Activated naive CD8-positive, alpha-beta T cell treated with anti-CD3 and anti-CD28 coated beads, Interleukin-2, amount 10 ng/mL, durations not matched to agents 7 days and 5 days (primary cell): ENCODE measurements around the gene VTI1A. TPM values are rescaled to one million over a fixed set of nuclear protein-coding genes. Genes with fewer than 3 reads are reported as not detected.
"Not testable (repeated sequence)": the region's sequence is repeated elsewhere in the genome, so short reads cannot be mapped to it uniquely, and the experiment has no call there.

ENCODE experiments used
- ATAC-seq: fragments of 150-1000 bp; cut with Tn5 transposase; one replicate; pipeline ENCODE4 v1.10.0; 2021; ENCODE audit warnings: low read depth, moderate library complexity
- POLR2A ChIA-PET: fragments of 350-600 bp; sonication (Branson Sonifier 250); formaldehyde crosslinking; loops from one replicate; lab custom pipeline; 2021; ENCODE audit warnings: antibody characterized with exemption; lab: Charles Lee
- DNase-seq: peaks from one replicate; pipeline ENCODE4 v3.0.0; 2021
- H3K27ac Mint-ChIP-seq: one replicate; pipeline ENCODE4 v1.8.0; 2022; ENCODE audit warnings: mild to moderate bottlenecking, mixed read lengths
- H3K27me3 Mint-ChIP-seq: one replicate; pipeline ENCODE4 v1.8.0; 2022; ENCODE audit warnings: mild to moderate bottlenecking, moderate library complexity, mixed read lengths
- H3K36me3 Mint-ChIP-seq: one replicate; pipeline ENCODE4 v1.8.0; 2021; ENCODE audit warnings: mild to moderate bottlenecking, mixed read lengths
- H3K4me1 Mint-ChIP-seq: one replicate; pipeline ENCODE4 v1.8.0; 2021; ENCODE audit warnings: mixed read lengths
- H3K4me3 Mint-ChIP-seq: one replicate; pipeline ENCODE4 v1.8.0; 2022; ENCODE audit warnings: mild to moderate bottlenecking, moderate library complexity, mixed read lengths
- H3K9me3 Mint-ChIP-seq: one replicate; pipeline ENCODE4 v1.8.0; 2021; ENCODE audit warnings: mixed read lengths
- total RNA-seq, 2 experiments: library from RNA; stranded (reverse); gene quantifications; one replicate each; pipeline ENCODE4 v1.2.3, GENCODE V29; 2021

The VTI1A gene
- total RNA-seq, 2 experiments from 2014 or later, result 43.2 to 45.1 TPM

DNA sequence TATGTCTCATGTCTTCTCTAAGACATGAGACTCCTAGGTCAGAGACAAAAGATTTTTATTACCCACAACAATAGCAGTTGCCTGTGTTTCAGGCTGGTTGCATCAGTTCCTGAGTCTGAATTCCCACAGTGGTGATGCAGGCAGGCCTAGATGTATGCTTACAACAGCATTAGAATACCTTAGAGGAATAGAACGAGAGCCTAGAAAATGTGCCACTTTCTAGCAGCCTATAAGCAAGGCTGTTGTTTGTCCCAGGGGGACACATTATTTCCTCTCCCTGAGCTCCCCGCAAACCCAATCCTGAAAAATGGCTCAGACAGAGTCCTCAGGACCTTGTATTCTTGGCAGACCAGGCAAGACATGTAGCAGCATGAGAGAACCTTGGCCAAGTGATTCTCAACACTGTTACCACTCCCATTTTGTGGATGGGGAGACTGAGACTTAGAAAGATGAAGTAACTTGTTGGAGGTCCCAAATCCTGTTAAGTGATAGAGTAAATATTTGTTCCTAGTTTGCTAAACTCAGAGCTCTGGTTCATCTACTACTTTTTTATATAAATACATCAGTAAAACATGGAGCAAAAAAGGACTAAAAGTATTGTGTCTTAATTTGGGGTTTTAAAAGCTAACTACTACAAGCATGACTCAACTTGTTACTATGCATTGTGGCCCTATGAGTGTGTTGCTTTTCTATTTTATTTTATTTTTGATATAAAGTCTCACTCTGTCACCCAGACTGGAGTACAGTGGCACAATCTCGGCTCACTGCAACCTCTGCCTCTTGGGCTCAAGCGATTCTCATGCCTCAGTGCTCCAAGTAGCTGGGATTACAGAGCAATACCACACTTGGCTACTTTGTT, 14.2 kb downstream of the VTI1A start:
- H3K9me3 Mint-ChIP-seq, result peaks cover 1% of the 10 kb centered on the region
- ATAC-seq (peak; percentile 50), DNase-seq (no peak)
- H3K27me3 Mint-ChIP-seq, result no peaks in the 10 kb centered on the region
- POLR2A ChIA-PET, result no interaction called here
- H3K27ac Mint-ChIP-seq, result peak overlapping the region; percentile 60
- peaks cover 32% of the 10 kb centered on the region for H3K36me3 Mint-ChIP-seq
- peaks cover 9% of the 10 kb centered on the region for H3K4me1 Mint-ChIP-seq
- H3K4me3 Mint-ChIP-seq, result no peak overlapping the region

DNA sequence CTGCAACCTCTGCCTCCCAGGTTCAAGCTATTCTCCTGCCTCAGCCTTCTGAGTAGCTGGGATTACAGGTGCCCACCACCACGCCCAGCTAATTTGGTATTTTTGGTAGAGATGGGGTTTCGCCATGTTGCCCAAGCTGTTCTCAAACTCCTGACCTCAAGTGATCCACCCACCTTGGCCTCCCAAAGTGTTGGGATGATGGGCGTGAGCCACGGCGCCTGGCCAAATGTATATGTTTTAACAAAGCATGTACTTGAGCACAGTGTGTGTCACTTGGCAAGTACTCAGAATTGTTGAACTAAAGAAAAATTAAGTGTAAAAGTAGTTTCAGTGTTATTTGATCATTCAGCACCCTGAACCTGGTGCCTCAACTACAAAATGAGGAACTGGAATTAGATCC, 17.1 kb downstream of the VTI1A start:
- H3K4me1 Mint-ChIP-seq, DNase-seq, H3K4me3 Mint-ChIP-seq, H3K27me3 Mint-ChIP-seq, H3K9me3 Mint-ChIP-seq, POLR2A ChIA-PET, ATAC-seq, H3K27ac Mint-ChIP-seq: not testable (repeated sequence)
- peaks cover 34% of the 10 kb centered on the region for H3K36me3 Mint-ChIP-seq

DNA sequence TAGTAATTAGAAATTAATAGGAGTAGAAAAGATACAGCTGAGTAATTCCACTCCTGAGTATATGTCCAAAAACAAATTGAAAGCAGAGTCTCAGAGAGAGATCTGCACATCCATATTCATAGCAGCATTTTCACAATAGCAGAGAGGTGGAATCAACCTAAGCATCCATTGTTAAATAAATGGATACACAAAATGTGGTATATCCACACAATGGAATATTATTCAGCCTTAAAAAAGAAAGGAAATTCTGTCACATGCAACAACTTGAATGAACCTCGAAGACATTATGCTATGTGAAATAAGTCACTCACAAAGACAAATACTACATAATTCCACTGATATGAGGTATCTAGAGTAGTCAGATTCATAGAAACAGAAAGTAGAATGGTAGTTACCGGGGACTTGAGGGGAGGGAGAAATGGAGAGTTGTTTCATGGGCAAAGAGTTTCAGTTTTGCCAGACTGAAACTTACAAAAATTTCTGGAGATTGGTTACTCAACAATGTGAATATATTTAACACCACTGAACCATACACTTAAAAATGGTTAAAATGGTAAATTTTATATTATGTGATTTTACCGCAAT, 18.4 kb downstream of the VTI1A start:
- Mint-ChIP-seq H3K4me1 (peaks cover 5% of the 10 kb centered on the region), H3K27me3 (no peaks in the 10 kb centered on the region), H3K9me3 (peaks cover 1% of the 10 kb centered on the region), H3K36me3 (peaks cover 33% of the 10 kb centered on the region), H3K4me3 (no peak overlapping the region), H3K27ac (no peak overlapping the region)
- no peak for DNase-seq
- no peak for ATAC-seq
- POLR2A ChIA-PET, result no interaction called here

DNA sequence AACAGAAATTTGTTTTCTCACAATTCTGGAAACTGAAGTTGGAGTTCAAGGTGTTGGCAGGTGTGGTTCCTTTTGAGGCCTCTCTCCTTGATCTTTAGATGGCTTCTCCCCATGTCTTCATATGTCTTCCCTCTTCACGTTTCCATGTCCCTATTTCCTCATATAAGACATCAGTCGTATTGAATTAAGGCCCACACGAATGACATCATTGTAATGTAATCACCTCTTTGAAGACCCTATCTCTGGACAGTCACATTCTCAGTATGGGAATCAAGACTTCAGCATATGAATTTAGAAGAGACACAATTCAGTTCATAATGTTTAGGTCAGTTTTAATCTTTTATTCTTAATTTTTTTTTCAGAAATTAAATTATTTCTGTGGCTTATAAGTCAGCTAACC, 19.8 kb downstream of the VTI1A start:
- Mint-ChIP-seq H3K36me3 (peaks cover 25% of the 10 kb centered on the region), H3K9me3 (peaks cover 1% of the 10 kb centered on the region), H3K4me3 (no peak overlapping the region), H3K4me1 (peaks cover 2% of the 10 kb centered on the region), H3K27ac (no peak overlapping the region), H3K27me3 (no peaks in the 10 kb centered on the region)
- ATAC-seq, result no peak
- DNase-seq, result no peak
- POLR2A ChIA-PET, result no interaction called here

DNA sequence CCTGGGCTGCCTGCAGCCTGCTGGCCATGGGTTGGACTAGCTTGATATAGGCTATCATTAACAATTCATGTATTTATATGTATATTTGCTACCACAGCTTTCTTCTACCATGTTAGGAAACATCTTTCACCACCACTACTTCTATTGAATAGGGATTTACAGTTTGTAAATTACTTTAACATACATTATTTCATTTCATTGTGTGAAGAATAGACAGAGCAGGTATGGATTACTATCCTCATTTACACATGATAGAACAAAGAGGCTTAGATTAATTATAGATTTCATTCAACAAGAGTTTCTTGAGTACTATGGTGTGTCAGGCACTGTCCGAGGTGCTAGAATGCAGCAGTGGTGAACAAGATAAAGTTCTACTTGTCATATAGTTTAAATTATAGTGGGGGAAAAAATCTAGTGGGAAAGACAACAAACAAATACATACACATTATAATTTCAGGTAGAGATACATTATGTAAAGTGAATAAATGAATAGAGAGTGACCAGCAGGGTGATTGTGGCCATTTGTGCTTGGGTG, 20.6 kb downstream of the VTI1A start:
- ATAC-seq, result no peak
- Mint-ChIP-seq H3K4me3 (no peak overlapping the region), H3K9me3 (peaks cover 1% of the 10 kb centered on the region), H3K27me3 (no peaks in the 10 kb centered on the region), H3K27ac (no peak overlapping the region), H3K4me1 (peaks cover 5% of the 10 kb centered on the region), H3K36me3 (peaks cover 24% of the 10 kb centered on the region)
- no peak for DNase-seq
- POLR2A ChIA-PET, result no interaction called here

DNA sequence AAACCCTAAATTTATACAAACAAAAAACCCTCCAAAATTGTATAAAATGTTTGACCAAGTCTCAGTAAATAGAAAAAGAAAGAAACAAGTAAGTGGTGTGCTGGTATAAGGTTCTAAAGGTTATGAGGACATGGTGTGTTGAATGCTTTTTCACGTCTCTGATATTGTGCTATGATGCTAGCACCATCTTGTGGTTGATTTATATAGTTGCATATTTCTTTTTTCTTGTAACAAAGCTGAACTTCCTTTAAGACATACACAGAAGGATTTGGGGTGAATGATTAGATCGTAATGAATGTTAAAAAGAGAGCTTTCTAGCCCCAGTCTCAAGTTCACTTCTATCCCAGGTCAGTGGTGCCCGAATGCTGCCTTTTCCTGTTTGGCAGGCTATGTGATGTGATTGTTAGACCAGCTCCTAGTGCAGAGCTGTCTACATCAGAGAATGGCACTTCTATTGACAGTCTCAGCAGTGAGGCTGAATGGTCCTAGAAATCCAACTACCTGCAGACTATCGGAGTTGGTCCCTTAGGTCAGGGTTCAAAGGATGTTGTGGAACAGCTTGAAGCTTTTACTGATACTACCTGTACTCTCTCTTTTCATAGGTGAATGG, 25.0 kb downstream of the VTI1A start:
- Mint-ChIP-seq H3K4me3 (no peak overlapping the region), H3K27me3 (no peaks in the 10 kb centered on the region), H3K4me1 (peaks cover 5% of the 10 kb centered on the region), H3K27ac (no peak overlapping the region), H3K36me3 (peaks cover 2% of the 10 kb centered on the region), H3K9me3 (no peaks in the 10 kb centered on the region)
- ATAC-seq, result peak; percentile 63
- POLR2A ChIA-PET, result no interaction called here
- DNase-seq, result no peak

DNA sequence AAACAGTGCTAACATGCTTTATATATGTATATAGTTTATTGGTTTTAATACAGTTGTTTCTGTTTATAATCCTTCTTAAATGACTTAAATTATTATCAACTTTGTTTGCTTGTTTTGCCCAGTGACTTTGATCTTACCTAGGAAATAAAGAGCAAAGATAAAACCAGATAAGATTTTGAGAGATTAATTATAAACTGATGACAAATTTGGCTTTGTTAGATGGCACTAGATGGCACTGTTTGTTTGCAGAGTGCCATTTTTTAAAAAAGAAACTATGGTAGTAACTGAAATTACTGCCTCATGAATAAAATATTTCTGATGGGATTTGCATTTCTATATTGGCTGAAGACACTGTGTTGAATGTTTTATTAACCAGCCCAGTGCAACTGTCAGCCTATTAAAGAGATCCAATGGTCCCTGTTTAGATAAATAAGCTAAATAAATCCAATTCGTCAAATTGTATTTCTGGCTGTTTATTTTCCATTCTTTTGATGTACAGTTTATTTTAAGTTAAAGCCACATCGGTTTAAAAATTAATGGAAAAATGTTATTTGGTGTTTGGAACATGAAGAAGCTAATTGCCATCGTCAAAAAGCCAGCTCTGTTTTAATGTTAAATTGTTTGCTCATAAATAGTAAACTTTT, 28.7 kb downstream of the VTI1A start:
- ATAC-seq (no peak), DNase-seq (no peak)
- POLR2A ChIA-PET, result no interaction called here
- Mint-ChIP-seq H3K27me3 (no peaks in the 10 kb centered on the region), H3K27ac (no peak overlapping the region), H3K4me3 (no peak overlapping the region), H3K4me1 (peaks cover 8% of the 10 kb centered on the region), H3K36me3 (peaks cover 7% of the 10 kb centered on the region), H3K9me3 (no peaks in the 10 kb centered on the region)

DNA sequence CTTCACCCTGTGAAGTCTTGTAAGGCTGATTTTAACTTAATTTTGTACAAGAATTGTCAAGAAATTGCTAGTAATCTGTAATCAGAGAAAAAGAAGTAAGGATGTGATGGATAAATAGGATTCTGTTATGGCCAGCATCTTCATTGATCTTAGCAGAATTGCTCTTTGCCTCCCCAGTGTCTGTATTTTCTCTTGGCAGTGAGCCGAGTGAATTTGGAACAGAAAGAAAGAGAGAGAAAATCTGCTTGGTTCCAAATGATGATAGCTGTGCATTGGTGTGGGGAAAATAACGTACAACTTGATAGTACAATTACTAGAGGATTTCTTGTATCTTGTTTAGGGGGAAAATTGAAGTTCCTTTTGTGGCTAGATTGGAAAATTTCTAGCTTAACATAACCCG, 34.6 kb downstream of the VTI1A start:
- DNase-seq, result no peak
- H3K4me1 Mint-ChIP-seq, result peaks cover 6% of the 10 kb centered on the region
- POLR2A ChIA-PET, result interaction anchor here (0.6 kb wide), 1 partner anchor 270 kb away, joined by 5 read pairs; no protein-coding TSS in a partner anchor
- H3K27ac Mint-ChIP-seq, result no peak overlapping the region
- no peaks in the 10 kb centered on the region for H3K9me3 Mint-ChIP-seq
- no peak for ATAC-seq
- H3K36me3 Mint-ChIP-seq, result peaks cover 8% of the 10 kb centered on the region
- H3K4me3 Mint-ChIP-seq, result no peak overlapping the region
- H3K27me3 Mint-ChIP-seq, result no peaks in the 10 kb centered on the region

DNA sequence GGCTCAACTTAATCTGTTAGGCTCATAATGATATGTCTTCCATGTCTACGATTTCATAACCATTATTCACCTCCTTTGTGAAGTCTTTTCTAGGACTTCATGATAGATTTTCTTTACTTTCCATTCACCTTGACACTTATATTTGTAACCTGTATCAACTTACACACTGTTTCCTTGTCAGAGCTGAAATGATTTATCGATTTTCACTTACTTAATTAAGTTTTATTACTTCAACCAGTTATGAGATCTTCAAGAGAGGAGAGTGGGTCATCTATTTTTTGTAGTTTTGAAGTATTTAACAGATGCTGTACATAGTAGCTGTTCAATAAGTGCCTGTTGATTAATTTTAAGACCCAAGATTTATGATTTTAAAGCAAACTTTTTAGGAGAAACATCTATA, 37.4 kb downstream of the VTI1A start:
- no peak overlapping the region for H3K4me3 Mint-ChIP-seq
- POLR2A ChIA-PET, result no interaction called here
- H3K4me1 Mint-ChIP-seq, result peaks cover 5% of the 10 kb centered on the region
- no peaks in the 10 kb centered on the region for H3K9me3 Mint-ChIP-seq
- H3K36me3 Mint-ChIP-seq, result peaks cover 11% of the 10 kb centered on the region
- DNase-seq (no peak), ATAC-seq (no peak)
- no peak overlapping the region for H3K27ac Mint-ChIP-seq
- H3K27me3 Mint-ChIP-seq, result no peaks in the 10 kb centered on the region

DNA sequence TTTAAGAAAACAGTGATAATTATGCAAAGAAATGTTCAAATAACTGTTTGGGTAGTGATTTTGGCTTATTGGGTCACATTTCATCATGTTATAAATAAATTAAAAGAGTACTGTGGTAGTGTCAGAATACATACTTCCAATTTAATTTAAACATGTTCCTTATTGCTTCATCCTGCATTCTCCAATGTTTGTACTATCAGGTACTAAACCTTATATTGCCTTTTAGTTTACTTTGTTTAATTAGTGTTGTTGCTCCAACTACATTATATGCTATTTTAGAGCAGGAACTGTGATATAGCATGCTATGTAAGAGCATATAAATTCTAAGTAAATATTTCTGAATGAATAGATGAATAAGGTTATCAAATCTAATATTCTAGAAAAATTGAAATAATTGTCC, 40.9 kb downstream of the VTI1A start:
- no peak for DNase-seq
- H3K27ac Mint-ChIP-seq, result no peak overlapping the region
- H3K4me1 Mint-ChIP-seq, result no peaks in the 10 kb centered on the region
- peaks cover 7% of the 10 kb centered on the region for H3K36me3 Mint-ChIP-seq
- no peak for ATAC-seq
- H3K27me3 Mint-ChIP-seq, result no peaks in the 10 kb centered on the region
- POLR2A ChIA-PET, result no interaction called here
- no peaks in the 10 kb centered on the region for H3K9me3 Mint-ChIP-seq
- H3K4me3 Mint-ChIP-seq, result no peak overlapping the region

DNA sequence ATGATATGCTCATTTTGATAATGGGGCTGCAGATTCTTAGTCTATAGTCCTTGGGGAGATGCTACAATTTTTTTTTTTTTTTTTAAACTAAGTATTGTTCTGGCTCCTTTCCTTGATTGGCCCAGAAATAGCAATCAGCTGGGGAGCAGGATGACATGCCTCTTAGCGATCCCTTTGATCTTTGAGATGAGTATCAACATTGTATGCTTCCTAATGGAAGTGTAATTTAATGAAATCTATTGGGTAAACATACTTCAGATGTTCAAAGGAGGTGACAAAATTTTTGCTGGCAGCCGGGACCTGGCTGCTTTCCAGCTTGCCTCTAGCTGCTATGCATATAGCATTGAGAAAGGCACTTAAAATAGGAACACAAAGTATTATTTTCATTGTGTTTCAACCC, 43.5 kb downstream of the VTI1A start:
- DNase-seq (no peak), ATAC-seq (no peak)
- H3K27ac Mint-ChIP-seq, result no peak overlapping the region
- peaks cover 4% of the 10 kb centered on the region for H3K36me3 Mint-ChIP-seq
- no peaks in the 10 kb centered on the region for H3K9me3 Mint-ChIP-seq
- no peaks in the 10 kb centered on the region for H3K4me1 Mint-ChIP-seq
- POLR2A ChIA-PET, result interaction anchor here (0.7 kb wide), 1 partner anchor 349 kb away, joined by 3 read pairs; no protein-coding TSS in a partner anchor
- H3K4me3 Mint-ChIP-seq, result no peak overlapping the region
- H3K27me3 Mint-ChIP-seq, result no peaks in the 10 kb centered on the region

DNA sequence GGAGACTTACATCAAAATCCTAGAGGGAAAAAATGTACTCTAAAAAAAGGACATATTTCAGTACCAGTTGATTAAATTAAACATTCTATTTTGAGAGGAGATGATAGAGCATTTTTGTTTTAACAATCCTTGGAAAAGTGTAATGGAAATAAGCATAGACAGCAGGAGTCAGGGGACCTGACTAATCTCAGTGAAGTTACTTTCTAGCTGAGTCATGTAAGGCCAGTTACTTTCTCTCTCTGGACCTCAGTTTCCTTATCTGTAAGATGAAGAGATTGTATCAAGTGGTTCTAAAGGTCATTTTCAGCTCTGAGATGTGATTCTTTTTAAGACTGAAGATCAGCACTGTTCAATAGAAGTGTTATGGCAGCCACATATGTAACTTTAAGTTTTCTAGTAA, 44.1 kb downstream of the VTI1A start:
- H3K4me3 Mint-ChIP-seq, result no peak overlapping the region
- no peak for ATAC-seq
- POLR2A ChIA-PET, result no interaction called here

DNA sequence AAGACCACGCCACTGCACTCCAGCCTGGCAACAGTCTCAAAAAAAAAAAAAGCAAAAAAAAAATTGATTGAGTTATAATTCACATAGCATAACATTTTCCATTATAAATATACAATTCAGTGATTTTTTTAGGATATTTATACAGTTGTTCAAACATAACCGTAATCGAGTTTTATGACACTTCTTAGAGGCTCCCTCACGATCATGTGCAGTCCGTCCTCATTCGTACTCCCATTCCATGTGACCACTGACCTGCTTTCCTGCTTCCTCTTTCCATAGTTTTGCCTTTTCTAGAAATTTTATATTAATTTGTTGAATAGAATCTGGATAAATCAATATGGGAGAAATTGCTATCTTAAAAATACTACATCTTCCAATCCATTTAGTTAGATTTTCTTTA, 45.7 kb downstream of the VTI1A start:
- DNase-seq (no peak), ATAC-seq (no peak)
- POLR2A ChIA-PET, result no interaction called here
- Mint-ChIP-seq H3K27ac (no peak overlapping the region), H3K4me1 (peaks cover 5% of the 10 kb centered on the region), H3K27me3 (no peaks in the 10 kb centered on the region), H3K36me3 (peaks cover 2% of the 10 kb centered on the region), H3K9me3 (no peaks in the 10 kb centered on the region), H3K4me3 (no peak overlapping the region)

More for the DNA sequence above, 44.1 kb downstream of the VTI1A start:
- H3K36me3 Mint-ChIP-seq, result peaks cover 4% of the 10 kb centered on the region
- H3K27me3 Mint-ChIP-seq, result no peaks in the 10 kb centered on the region
- no peak overlapping the region for H3K27ac Mint-ChIP-seq
- H3K4me1 Mint-ChIP-seq, result no peaks in the 10 kb centered on the region
- H3K9me3 Mint-ChIP-seq, result no peaks in the 10 kb centered on the region
- DNase-seq, result no peak
